Measurements from ENCODE around the gene TOR1AIP2. TPM values are rescaled to one million over a fixed set of nuclear protein-coding genes. Genes with fewer than 3 reads are reported as not detected.

Gene TOR1AIP2
- total and polyA plus RNA-seq, 2 of the 8 experiments (the other 6 are each of a cell fraction or from before 2014, with no cell fraction given): 12.1 to 75.2 TPM

DNA sequence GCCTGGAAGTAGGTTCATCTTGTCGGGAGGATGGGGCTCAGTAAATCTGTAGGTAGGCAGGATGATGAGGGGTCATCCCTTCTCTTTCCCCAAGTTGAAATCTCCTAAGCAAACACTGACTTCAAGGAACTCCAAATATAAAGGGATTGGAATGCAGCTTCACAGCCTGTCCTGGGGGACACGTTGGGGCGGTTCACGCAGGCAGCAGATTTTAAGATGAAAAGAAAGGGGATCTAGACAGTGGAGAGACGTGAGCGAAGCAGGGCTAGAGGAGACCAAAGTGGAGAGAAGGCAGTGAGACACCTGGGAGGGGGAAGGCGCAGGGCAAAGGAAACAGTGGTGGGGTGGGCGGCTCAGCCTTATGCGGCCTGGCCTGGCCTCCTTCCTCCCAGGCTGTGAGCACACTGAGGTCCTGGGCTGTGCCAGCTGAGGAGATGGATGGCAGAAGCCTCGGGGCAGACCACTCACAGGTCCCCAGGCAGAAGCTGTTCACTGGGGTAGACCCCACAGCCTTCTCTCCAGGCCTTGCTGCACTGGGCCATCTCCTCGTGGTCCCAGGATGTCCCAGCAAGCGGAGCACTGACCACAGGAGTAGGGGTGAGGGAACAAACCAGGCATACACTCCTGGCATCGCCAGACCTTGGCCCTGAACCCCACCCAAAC lies 51.7 kb downstream of the TOR1AIP2 start:
- Histone ChIP-seq H2BK120ac (replicated peaks; ENCODE audit: low read depth, low read length) (no peak overlapping the region), H4K91ac (replicated peaks; ENCODE audit: insufficient read length, low read length) (no peak overlapping the region), H3K4me2 (ENCODE audit: insufficient read depth in 1 of 2, low read depth in 2 of 2, low read length in 2 of 2) (peak overlapping the region in 1 of 2 experiments; percentile 17; a peak in 1 of 4 replicates), H3K14ac (ENCODE audit: insufficient read length) (no peak overlapping the region), H3K4ac (replicated peaks; ENCODE audit: insufficient read length, low read depth, low read length) (no peak overlapping the region), H3K4me3 (ENCODE audit: extremely low read depth in 1 of 4, insufficient read depth in 2 of 4, low read depth in 3 of 4, low read length in 4 of 4) (no peak overlapping the region), H4K8ac (ENCODE audit: extremely low read depth, insufficient read depth, low read length) (no peak overlapping the region), H4K20me1 (replicated peaks in 1 of 2; ENCODE audit: control insufficient read depth in 1 of 2, insufficient read depth in 2 of 2, low read length in 2 of 2) (no peaks in the 10 kb centered on the region), H3K27me3 (replicated peaks in 1 of 4; ENCODE audit: control insufficient read depth in 3 of 4, extremely low read depth in 1 of 4, insufficient read depth in 3 of 4, low read length in 3 of 4) (no peaks in the 10 kb centered on the region), H2AFZ (ENCODE audit: low read length) (peak overlapping the region; percentile 91), H3K4me1 (replicated peaks in 1 of 4; ENCODE audit: control insufficient read depth in 3 of 4, insufficient read depth in 4 of 4, low read length in 3 of 4) (peaks cover 0 to 5% (median 2%) of the 10 kb centered on the region in 4 experiments; a peak in 4 of 7 replicates), H3K23me2 (ENCODE audit: low read depth, low read length) (no peaks in the 10 kb centered on the region), H3K79me2 (ENCODE audit: control insufficient read depth in 1 of 2, insufficient read depth in 2 of 2, low read length in 2 of 2) (no peaks in the 10 kb centered on the region), H2BK20ac (ENCODE audit: low read length) (no peak overlapping the region), H3K79me1 (ENCODE audit: low read depth, low read length) (no peaks in the 10 kb centered on the region; the same call in 1 of the 2 replicates), H3K36me3 (ENCODE audit: control insufficient read depth in 2 of 4, insufficient read depth in 4 of 4, low read length in 3 of 4) (no peaks in the 10 kb centered on the region), H3K27ac (ENCODE audit: low read depth, low read length) (no peak overlapping the region), H3K9me3 (ENCODE audit: insufficient read depth in 2 of 2, low read depth in 1 of 2, low read length in 1 of 2) (no peaks in the 10 kb centered on the region), H3K18ac (ENCODE audit: extremely low read depth, low read length) (no peak overlapping the region), H2AK5ac (ENCODE audit: low read depth, low read length) (no peak overlapping the region), H2BK5ac (ENCODE audit: low read depth, low read length) (no peak overlapping the region), H2BK15ac (ENCODE audit: low read length) (0 out of 2 replicates have a peak overlapping the region, but pooled peaks have one; percentile 32), H3K23ac (ENCODE audit: insufficient read length) (no peak overlapping the region), H3K56ac (replicated peaks; ENCODE audit: insufficient read length, low read depth, low read length) (no peak overlapping the region), H3K9ac (replicated peaks in 1 of 4; ENCODE audit: extremely low read depth in 1 of 4, low read depth in 3 of 4, low read length in 3 of 4) (no peak overlapping the region), H4K5ac (ENCODE audit: insufficient read length, low read depth, low read length) (no peak overlapping the region), H2BK12ac (ENCODE audit: low read depth, low read length) (no peak overlapping the region)
- WGBS, 2 experiments (ENCODE audit: extremely low coverage in 1 of 2, insufficient coverage in 1 of 2, insufficient read length in 1 of 2, insufficient replicate concordance in 2 of 2, low coverage in 1 of 2, low lambda C conversion rate in 2 of 2, missing lambda C conversion rate in 1 of 2): 78% methylated on average over 11 of the region's 13 CpGs; no CpG with 5 or more reads in 1 of the 2 experiments
- ChIA-PET POLR2A (ENCODE audit: partially characterized antibody) (no interaction called here), CTCF (ENCODE audit: partially characterized antibody) (interaction anchor here (18.9 kb wide), 1 partner anchor 15 kb away, joined by 251 read pairs; no protein-coding TSS in a partner anchor)
- FAIRE-seq (no peak), DNase-seq (ENCODE audit: low read depth in 1 of 2, low spot score in 2 of 2) (no peak)
- TF ChIP-seq EP300 (IDR thresholded peaks at IDR 0.05; ENCODE audit: borderline replicate concordance in 1 of 2, low read depth in 2 of 2, low read length in 2 of 2): no peak
- no peak for TF ChIP-seq CHD2 (IDR thresholded peaks at IDR 0.05; ENCODE audit: low read length)
- no peak for TF ChIP-seq BRCA1 (IDR thresholded peaks at IDR 0.05; ENCODE audit: low read depth, low read length)
- no peak for TF ChIP-seq SIX5 (IDR thresholded peaks at IDR 0.05; ENCODE audit: low read depth, low read length)
- no peak for TF ChIP-seq BCL11A (IDR thresholded peaks at IDR 0.05; ENCODE audit: low read depth in 2 of 2, low read length in 2 of 2)
- no peak for TF ChIP-seq NRF1 (IDR thresholded peaks at IDR 0.05; ENCODE audit: low read depth, low read length)
- TF ChIP-seq, protein P1, sequence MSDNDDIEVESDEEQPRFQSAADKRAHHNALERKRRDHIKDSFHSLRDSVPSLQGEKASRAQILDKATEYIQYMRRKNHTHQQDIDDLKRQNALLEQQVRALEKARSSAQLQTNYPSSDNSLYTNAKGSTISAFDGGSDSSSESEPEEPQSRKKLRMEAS (IDR thresholded peaks at IDR 0.05): no peak
- no peak for TF ChIP-seq HDAC6 (IDR thresholded peaks at IDR 0.05; ENCODE audit: low read depth, low read length)
- TF ChIP-seq, protein P2, sequence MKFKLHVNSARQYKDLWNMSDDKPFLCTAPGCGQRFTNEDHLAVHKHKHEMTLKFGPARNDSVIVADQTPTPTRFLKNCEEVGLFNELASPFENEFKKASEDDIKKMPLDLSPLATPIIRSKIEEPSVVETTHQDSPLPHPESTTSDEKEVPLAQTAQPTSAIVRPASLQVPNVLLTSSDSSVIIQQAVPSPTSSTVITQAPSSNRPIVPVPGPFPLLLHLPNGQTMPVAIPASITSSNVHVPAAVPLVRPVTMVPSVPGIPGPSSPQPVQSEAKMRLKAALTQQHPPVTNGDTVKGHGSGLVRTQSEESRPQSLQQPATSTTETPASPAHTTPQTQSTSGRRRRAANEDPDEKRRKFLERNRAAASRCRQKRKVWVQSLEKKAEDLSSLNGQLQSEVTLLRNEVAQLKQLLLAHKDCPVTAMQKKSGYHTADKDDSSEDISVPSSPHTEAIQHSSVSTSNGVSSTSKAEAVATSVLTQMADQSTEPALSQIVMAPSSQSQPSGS (IDR thresholded peaks at IDR 0.05; ENCODE audit: low read length): no peak
- no peak for TF ChIP-seq MAFK (IDR thresholded peaks at IDR 0.05; ENCODE audit: low read depth, low read length)
- no peak for TF ChIP-seq SUZ12 (IDR thresholded peaks at IDR 0.05; ENCODE audit: low read length)

All from H1 (cell line).